GM18858 (cell line): ENCODE data around the gene CAPN3.
"Not testable (repeated sequence)": the region's sequence is repeated elsewhere in the genome, so short reads cannot be mapped to it uniquely, and the experiment has no call there.

Experiments used
- ATAC-seq: cut with Tn5 transposase; IDR thresholded peaks from one replicate; pipeline ENCODE4 v1.9.1; 2021; ENCODE audit not compliant: unreplicated experiment

The CAPN3 gene

GRCh38 chr15:42359249-42359648 lies at the start of gene CAPN3:
CAPN3 (plus strand) TSS chr15:42359501; CDS start chr15:42359806, 305 bp downstream.
- no peak for ATAC-seq

GRCh38 chr15:42313463-42313862 lies 45.8 kb upstream of the CAPN3 start:
- ATAC-seq, result no peak

DNA sequence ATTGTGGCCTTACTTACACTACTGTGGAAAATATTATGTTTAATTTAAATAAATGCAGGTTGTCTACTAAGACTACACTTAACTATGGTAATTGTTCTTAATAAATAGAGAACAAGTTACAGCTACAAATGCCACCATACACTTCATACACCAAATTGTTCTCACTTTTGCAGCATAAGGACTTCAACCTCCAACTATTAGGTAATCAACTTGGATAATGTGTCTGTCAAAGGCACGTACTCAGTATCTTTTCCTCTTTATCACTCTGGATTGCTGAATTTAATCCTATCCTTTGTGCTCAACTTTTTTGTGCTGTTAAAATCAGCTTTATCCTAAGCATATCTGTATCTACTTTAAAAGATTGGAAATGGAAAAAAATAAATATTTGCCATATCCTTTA lies 44.5 kb upstream of the CAPN3 start:
- ATAC-seq, result no peak

- no peak for ATAC-seq
These were observed 43.8 kb upstream of the CAPN3 start for GRCh38 chr15:42315521-42315920.

GRCh38 chr15:42316282-42316805 lies 43.0 kb upstream of the CAPN3 start:
- ATAC-seq, result not testable (repeated sequence)

GRCh38 chr15:42319206-42319605 lies 40.1 kb upstream of the CAPN3 start:
- ATAC-seq, result no peak

GRCh38 chr15:42324308-42324707 lies 35.0 kb upstream of the CAPN3 start:
- ATAC-seq, result no peak

DNA sequence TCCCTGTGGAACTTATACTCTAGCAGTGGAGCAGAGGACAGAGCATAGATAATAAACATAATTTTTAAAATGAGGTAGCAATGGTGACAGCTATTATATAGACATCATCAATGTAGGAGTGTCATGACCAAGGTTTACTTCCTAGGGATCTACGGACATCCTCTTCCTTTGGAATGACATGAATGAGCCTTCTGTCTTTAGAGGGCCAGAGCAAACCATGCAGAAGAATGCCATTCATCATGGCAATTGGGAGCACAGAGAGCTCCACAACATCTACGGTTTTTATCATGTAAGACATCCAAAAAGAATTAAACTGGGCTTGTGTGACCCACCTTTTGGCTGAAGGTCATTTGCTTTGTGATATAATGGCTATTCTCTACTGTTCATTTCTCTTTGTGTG lies 30.1 kb upstream of the CAPN3 start:
- ATAC-seq, result no peak

- ATAC-seq, result no peak
These were observed 29.3 kb upstream of the CAPN3 start for GRCh38 chr15:42329992-42330391.

- ATAC-seq, result no peak
These were observed 28.1 kb upstream of the CAPN3 start for GRCh38 chr15:42331235-42331634.

GRCh38 chr15:42332331-42332730 lies 27.0 kb upstream of the CAPN3 start:
- ATAC-seq, result no peak

GRCh38 chr15:42335074-42335473 lies 24.2 kb upstream of the CAPN3 start:
- ATAC-seq, result no peak

DNA sequence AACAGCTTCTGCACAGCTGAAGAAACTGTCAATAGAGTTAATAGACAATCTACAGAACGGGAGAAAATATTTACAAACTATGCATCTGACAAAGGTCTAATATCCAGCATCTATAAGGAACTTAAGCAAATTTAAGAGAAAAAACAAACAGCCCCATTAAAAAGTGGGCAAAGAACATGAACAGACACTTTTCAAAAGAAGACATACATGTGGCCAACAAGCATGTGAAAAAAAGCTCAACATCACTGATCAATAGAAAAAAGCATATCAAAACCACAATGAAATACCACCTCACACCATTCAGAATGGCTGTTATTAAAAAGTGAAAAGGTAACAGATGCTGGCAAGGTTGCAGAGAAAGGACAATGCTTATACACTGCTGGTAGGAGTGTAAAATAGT lies 22.7 kb upstream of the CAPN3 start:
- ATAC-seq, result not testable (repeated sequence)

- ATAC-seq, result not testable (repeated sequence)
These were observed 22.2 kb upstream of the CAPN3 start for GRCh38 chr15:42337104-42337503.

DNA sequence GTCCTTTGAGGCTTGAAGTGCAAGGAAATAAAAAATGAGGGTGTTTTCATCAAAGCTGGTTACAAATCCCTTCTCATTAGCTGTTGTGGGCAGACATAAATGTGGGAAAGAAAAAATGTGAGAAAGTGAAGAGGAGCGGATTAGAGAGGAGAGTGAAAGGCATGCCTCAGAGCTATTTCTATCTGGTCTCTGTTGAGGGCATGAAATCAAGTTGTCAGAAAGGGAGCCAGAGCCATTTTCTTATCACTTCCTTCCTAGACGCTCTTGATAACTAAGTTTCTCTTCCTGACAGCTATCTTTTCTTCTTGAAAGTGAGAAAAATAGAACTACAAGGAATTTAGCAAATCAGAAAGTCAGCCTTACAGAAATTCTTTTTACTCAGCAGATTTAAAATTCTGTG lies 20.8 kb upstream of the CAPN3 start:
- no peak for ATAC-seq

DNA sequence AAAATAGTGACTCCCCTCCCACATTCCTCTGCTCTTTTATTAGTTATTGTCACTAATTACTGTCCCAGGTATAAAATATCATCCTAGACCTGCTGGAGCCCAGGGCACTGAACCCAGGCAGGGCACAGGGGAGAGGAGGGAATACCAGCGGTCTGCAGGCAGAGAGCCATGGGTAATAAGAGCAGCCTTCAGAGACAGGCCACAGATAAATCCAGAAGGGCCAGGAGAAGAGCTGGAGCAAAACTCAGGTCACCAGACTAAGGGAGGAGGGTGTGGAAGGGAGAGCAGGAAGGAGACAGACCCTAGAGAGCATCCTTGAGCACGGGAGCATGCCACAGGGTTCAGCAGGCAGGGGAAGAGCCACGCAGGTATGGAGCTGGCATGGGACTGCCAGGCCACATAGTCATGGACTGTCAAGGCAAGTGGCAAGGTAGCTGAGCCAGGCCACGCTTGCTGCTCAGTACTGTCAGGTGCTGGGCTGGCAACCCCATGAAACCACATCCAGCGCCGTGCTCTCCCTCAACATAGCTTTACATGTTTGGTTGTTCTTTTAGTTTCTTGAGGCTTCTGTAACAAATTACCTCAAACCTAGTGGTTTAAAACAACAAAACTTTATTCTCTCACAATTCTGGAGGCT lies 15.6 kb upstream of the CAPN3 start:
- no peak for ATAC-seq

DNA sequence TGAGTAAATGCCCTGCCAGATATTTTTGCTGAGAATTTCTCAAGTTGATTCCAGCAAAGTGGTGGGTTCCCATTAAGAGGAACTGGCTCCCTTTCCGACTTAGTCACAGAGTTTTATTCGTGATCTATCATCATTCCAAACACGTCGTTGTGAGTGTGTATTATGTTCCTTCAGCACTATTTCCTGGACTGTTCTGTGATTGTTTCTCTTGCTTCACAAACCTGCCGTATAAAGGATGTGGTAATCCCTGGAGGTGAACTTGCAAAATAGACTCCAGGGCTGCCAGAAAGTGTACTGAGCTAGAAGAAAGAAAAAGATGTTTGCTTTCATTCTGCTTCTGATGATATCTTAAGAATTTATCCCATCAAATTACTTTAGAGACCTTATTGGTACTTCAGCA lies 14.5 kb upstream of the CAPN3 start:
- ATAC-seq, result no peak

DNA sequence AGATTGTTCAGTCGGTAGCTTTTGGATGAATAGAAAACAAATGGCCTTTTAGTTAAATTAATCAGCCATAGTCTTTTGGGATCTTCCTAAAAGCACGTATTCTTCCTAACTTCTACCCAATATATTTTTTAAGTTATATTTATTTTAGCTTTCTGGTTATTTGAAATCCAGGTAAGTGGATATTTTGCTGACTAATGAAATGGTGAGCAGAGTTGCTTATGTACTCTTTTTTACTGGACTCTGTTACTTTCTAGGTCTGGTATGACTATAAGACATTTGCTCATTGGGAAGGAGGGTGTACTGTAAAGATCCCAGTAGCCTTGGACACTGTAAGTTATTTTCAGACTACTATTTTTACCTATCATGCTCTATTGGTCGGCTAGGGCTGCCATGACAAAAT lies 13.8 kb upstream of the CAPN3 start:
- no peak for ATAC-seq

DNA sequence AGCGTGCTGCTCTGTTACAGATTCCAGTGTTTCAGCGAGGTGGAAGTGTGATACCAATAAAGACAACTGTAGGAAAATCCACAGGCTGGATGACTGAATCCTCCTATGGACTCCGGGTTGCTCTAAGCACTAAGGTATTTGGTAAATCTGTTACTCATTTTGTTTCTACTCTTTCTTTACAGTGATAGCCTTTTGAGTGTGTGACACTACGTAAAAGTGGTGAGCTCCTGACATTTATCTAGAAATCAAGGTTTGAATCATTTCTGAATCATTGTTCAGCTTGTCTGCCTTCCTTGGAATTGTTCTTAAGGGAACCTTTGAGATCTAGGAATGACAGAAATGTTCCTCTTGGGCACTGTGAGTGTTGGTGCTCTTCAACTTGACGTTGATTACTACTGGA lies 11.2 kb upstream of the CAPN3 start:
- ATAC-seq, result no peak

GRCh38 chr15:42349186-42349585 lies 10.1 kb upstream of the CAPN3 start:
- no peak for ATAC-seq

DNA sequence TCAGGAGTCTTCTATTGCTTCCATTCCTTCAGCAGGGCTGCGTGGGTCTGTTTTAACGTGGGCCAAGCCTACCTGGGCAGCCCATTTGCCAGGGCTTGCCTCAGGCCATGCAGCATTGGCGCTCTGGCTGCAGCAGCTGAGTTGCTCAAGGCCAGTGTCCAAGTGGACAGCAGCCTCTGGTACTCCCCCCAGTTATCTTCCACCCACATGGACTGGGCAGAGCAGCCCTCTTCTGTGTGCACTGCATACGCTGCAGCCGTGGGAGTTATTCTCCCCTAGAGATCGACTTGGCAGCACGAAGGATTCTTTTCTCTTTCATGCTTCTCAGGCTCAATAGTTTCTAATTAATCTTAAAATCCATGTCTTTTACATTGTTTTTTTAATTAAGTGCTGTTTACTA lies 6.9 kb upstream of the CAPN3 start:
- no peak for ATAC-seq

DNA sequence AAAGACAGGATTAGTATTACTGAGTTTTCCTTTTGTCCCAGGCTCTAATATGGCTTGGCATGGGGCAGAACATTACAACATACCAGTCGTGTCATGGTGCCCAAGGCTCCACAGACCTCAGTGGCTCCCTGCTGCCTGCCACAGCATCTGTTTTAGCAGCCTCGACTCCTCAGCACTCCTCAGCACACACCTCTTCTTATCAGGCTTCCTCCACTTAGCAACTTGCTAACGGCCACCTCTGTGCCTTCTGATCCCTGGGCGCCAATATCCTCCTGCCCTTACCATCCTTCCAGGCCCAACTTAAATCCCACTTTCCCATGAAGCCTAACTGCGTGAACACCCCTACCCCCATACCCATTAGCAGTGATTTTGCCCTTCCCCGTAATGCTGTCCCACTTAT lies 6.2 kb upstream of the CAPN3 start:
- no peak for ATAC-seq

DNA sequence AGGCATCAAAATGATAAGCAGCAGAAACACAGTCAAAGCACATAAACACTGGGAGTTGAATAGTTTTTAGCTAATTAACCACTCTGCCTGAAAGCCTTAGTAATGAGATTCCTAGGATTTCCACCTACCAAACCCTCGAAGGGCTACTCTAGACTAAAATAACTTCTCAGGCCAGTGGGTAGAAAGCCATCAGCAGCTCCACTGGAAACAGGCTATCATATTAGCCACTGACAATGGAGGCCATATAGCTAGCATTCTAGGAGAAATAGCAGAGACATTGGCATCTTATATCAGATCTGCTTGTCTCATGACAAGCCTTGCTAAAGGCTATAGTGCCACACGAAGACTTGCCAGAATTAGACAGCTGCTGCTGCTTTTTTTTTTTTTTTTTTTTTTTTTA lies 4.5 kb upstream of the CAPN3 start:
- no peak for ATAC-seq
